Adipocyte (in vitro differentiated cells): ENCODE results near the gene TEX101.

Experiments used
- DNase-seq: peaks from one replicate; pipeline ENCODE4 v3.0.0-alpha.2; 2015; ENCODE audit warnings: low read depth
- H3K27me3 ChIP-seq: replicated peaks from 2 replicates; pipeline ENCODE4 v1.7.0; 2013; ENCODE audit warnings: mild to moderate bottlenecking, low read length, moderate library complexity; ENCODE audit not compliant: control insufficient read depth, insufficient read depth
- H3K36me3 ChIP-seq: 2 replicates; pipeline ENCODE4 v1.7.0; 2013; ENCODE audit warnings: low read length, mild to moderate bottlenecking, moderate library complexity; ENCODE audit not compliant: control insufficient read depth, insufficient read depth, severe bottlenecking
- H3K4me1 ChIP-seq: 2 replicates; pipeline ENCODE4 v1.7.0; 2013; ENCODE audit warnings: mild to moderate bottlenecking, low read length, moderate library complexity; ENCODE audit not compliant: control insufficient read depth, insufficient read depth
- H3K4me3 ChIP-seq: 2 replicates; pipeline ENCODE4 v1.7.0; 2013; ENCODE audit warnings: mild to moderate bottlenecking, low read length, moderate library complexity
- H3K9ac ChIP-seq: 2 replicates; pipeline ENCODE4 v1.7.0; 2013; ENCODE audit warnings: mild to moderate bottlenecking, low read length, moderate library complexity
- H3K9me3 ChIP-seq: 2 replicates; pipeline ENCODE4 v1.7.0; 2013; ENCODE audit warnings: mild to moderate bottlenecking, low read length, moderate library complexity; ENCODE audit not compliant: control insufficient read depth

TEX101 gene

GRCh38 chr19:43465468-43466120 lies 50.9 kb downstream of the TEX101 start, which contains the start of gene LYPD3:
Gene LYPD3, minus strand, starts transcription at chr19:43465608. Its CDS starts 37 bp downstream, at chr19:43465571.
- Histone ChIP-seq H3K9ac (no peak within 1 kb of the TSS), H3K27me3 (peaks cover 5% of the 10 kb centered on the region), H3K4me1 (peaks cover 20% of the 10 kb centered on the region), H3K4me3 (peak within 1 kb of the TSS; percentile 84), H3K9me3 (peaks cover 4% of the 10 kb centered on the region), H3K36me3 (no peaks in the 10 kb centered on the region)
- DNase-seq: no peak

- H3K36me3 ChIP-seq: no peaks in the 10 kb centered on the region
- H3K4me3 ChIP-seq: no peak overlapping the region
- peaks cover 5% of the 10 kb centered on the region for H3K27me3 ChIP-seq
- no peak for DNase-seq
- H3K4me1 ChIP-seq: peaks cover 20% of the 10 kb centered on the region
- H3K9ac ChIP-seq: no peak overlapping the region
- peaks cover 4% of the 10 kb centered on the region for H3K9me3 ChIP-seq
Observed at GRCh38 chr19:43466793-43467192, 52.1 kb downstream of the TEX101 start.

- Histone ChIP-seq H3K27me3 (peaks cover 5% of the 10 kb centered on the region), H3K9ac (no peak overlapping the region), H3K9me3 (peaks cover 4% of the 10 kb centered on the region), H3K36me3 (no peaks in the 10 kb centered on the region), H3K4me1 (peaks cover 20% of the 10 kb centered on the region), H3K4me3 (no peak overlapping the region)
- DNase-seq: no peak
Observed at GRCh38 chr19:43467276-43467675, 52.6 kb downstream of the TEX101 start.

- DNase-seq: peak; percentile 47
- Histone ChIP-seq H3K27me3 (peaks cover 5% of the 10 kb centered on the region), H3K9ac (no peak overlapping the region), H3K9me3 (peaks cover 4% of the 10 kb centered on the region), H3K36me3 (no peaks in the 10 kb centered on the region), H3K4me3 (no peak overlapping the region), H3K4me1 (peaks cover 20% of the 10 kb centered on the region)
Observed at GRCh38 chr19:43467730-43468129, 53.0 kb downstream of the TEX101 start.
